Activated naive CD4-positive, alpha-beta T cell treated with anti-CD3 and anti-CD28 coated beads, Interleukin-2, amount 50 U/mL, for 24 hours (primary cell): ENCODE data around the gene WNT7B.

ENCODE experiments used
- H3K27ac Mint-ChIP-seq: one replicate; pipeline ENCODE4 v1.8.0; 2021; ENCODE audit warnings: mild to moderate bottlenecking, mixed read lengths
- H3K27me3 Mint-ChIP-seq: one replicate; pipeline ENCODE4 v1.8.0; 2021; ENCODE audit warnings: mixed read lengths
- H3K36me3 Mint-ChIP-seq: one replicate; pipeline ENCODE4 v1.8.0; 2021; ENCODE audit warnings: mixed read lengths
- H3K4me1 Mint-ChIP-seq: one replicate; pipeline ENCODE4 v1.8.0; 2021; ENCODE audit warnings: mixed read lengths
- H3K4me3 Mint-ChIP-seq: one replicate; pipeline ENCODE4 v1.8.0; 2021; ENCODE audit warnings: mild to moderate bottlenecking, mixed read lengths
- H3K9me3 Mint-ChIP-seq: one replicate; pipeline ENCODE4 v1.8.0; 2021; ENCODE audit warnings: mixed read lengths

The WNT7B gene

DNA sequence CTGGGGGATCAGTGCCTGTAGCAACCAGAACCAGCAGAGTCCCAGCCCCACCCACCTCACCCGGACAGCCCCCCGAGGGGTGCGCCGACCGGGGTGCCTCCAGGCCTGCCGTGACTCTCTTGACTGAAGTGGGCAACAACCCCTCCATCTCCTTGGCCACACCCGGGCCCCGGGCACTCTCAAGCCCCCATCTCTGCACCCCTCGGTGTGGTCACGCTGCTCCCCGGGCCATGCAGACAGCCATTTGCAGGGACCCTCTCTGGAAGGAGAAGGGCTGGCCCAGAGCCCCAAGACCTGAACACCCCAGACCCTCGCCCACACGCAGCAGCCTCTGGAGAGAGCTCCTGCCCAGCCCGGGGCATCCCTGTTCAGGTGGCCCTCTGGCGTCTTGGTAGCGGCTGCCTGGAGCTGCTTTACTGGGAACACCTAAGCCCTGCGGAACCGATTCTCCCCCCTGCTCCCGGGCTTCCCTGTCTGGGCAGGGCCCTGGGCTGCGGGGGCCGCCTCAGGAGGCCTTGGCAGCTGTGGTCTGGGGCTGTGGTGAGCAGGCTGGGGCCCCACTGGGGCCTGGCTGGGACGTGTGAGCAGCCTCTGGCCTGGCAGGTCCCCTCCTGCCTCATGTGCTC is 84.9 kb downstream of the WNT7B start:
- no peak overlapping the region for H3K4me3 Mint-ChIP-seq
- H3K4me1 Mint-ChIP-seq = no peaks in the 10 kb centered on the region
- H3K9me3 Mint-ChIP-seq = no peaks in the 10 kb centered on the region
- H3K36me3 Mint-ChIP-seq = no peaks in the 10 kb centered on the region
- no peak overlapping the region for H3K27ac Mint-ChIP-seq
- H3K27me3 Mint-ChIP-seq = peaks cover 3% of the 10 kb centered on the region

DNA sequence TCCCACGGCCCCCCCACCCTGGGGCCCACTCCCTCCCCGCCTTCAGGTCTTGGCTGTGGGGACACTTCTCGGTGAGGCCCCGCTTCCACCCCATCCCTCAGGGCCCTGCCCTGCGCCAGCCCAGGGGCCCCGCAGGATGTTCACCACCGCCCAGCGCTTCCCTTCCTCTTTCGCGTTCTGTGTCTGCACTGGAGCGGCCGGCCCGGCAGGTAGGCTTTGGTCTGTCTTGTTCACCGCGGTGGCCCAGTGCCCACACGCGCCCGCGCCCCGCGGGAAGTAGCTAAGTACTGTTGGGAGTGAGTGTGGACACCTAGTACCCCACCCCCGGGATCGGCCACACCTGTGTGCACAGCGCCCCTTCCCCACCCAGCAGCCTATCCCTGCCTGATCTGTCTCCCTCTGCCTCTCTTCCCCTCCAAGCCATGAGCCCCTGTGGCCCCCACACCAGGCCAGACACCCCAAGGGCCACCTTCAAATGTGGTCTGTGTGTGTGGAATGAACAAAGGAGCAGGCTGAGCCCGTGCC is 85.4 kb downstream of the WNT7B start:
- no peak overlapping the region for H3K4me3 Mint-ChIP-seq
- no peaks in the 10 kb centered on the region for H3K36me3 Mint-ChIP-seq
- H3K4me1 Mint-ChIP-seq = no peaks in the 10 kb centered on the region
- H3K9me3 Mint-ChIP-seq = no peaks in the 10 kb centered on the region
- no peak overlapping the region for H3K27ac Mint-ChIP-seq
- H3K27me3 Mint-ChIP-seq = peaks cover 3% of the 10 kb centered on the region

DNA sequence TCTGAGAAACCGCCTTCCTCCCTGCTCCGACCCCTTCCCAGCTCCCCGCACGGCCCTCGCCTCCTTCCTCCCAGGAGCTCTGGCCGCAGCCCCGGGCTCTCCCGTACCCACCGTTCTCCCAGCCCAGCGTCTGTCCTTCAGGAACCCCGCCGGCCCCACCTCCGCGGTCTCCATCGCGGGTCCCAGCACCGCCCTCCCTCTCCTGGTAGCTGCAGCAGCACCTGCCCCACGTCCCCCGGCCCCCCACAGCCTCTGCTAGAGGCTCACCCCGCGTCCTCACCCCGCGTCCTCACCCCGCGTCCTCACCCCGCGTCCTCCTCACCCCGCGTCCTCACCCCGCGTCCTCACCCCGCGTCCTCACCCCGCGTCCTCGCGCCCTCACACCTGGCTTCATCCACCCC is 85.9 kb downstream of the WNT7B start:
- Mint-ChIP-seq H3K36me3 (no peaks in the 10 kb centered on the region), H3K4me3 (no peak overlapping the region), H3K9me3 (no peaks in the 10 kb centered on the region), H3K27me3 (peaks cover 3% of the 10 kb centered on the region), H3K27ac (no peak overlapping the region), H3K4me1 (no peaks in the 10 kb centered on the region)

DNA sequence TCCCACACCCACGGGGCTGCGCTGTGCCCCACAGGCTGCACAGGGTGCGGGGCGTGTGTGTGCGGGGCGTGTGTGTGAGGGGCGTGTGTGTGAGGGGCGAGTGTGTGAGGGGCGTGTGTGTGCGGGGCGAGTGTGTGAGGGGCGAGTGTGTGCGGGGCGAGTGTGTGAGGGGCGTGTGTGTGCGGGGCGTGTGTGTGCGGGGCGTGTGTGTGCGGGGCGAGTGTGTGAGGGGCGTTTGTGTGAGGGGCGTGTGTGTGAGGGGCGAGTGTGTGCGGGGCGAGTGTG is 86.7 kb downstream of the WNT7B start:
- Mint-ChIP-seq H3K27me3 (peaks cover 3% of the 10 kb centered on the region), H3K4me3 (no peak overlapping the region), H3K27ac (no peak overlapping the region), H3K4me1 (no peaks in the 10 kb centered on the region), H3K9me3 (no peaks in the 10 kb centered on the region), H3K36me3 (no peaks in the 10 kb centered on the region)

DNA sequence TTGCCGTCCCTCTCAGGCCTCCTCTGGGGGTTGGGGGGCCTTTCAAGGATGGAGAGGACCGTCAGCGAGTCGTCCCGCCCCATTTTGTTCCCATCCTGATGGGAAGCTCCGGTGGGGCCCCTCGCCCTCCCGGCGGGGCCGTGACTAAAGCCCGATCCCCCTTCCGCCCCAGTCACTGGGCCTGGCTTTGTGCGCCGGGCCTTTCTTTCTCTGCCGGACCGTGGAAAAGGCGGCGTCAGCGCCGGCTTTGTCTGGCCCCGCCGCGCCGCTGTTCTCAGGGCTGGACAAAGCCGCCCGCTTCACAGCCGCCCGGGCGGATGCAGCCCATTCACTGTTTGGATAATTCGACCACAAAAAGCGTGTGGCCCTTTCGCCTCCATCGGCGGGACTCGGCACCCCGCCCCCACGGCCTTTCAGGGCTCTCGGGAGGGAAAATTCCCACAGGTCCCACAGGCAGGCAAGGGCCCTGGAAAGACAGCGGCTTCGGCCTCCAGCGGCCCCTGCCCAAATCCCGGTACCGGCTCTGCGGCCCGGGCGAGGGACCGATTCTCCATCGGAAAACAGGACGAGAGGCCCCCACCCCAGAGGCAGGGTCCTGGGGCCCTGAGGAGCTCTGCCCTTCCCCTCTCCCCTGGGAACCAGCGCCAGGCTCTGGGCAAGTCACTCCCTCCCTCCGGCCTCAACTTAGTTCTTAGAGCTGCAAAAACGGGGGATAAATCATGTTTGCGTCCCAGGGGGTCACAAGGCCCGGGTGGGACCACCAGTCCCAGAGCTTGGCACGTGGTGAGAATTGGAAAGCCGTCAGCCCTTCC is 87.2 kb downstream of the WNT7B start:
- Mint-ChIP-seq H3K4me3 (no peak overlapping the region), H3K9me3 (no peaks in the 10 kb centered on the region), H3K27ac (no peak overlapping the region), H3K36me3 (no peaks in the 10 kb centered on the region), H3K4me1 (no peaks in the 10 kb centered on the region), H3K27me3 (peaks cover 5% of the 10 kb centered on the region)

DNA sequence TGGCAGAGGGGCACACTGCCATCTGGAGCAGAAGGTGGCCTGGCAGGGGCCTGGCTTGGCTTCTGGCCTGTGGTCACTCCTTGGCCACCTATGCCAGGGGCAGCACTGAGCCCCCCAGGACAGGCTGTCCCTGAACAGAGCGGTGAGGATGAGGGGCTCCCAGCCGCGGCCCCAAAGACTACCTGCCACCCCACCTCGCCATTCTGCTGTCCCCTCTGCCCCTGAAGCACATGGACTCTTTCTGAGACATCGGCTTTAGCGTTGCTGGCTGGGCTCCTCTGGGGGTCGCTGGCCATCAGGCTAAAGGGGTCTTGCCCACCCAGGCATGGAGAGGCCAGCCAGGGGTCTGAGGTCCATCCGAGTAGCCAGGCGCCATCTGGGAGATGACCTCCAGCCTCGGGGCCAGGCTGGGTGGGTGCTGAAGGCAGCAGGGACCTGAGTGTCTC is 87.8 kb downstream of the WNT7B start:
- Mint-ChIP-seq H3K36me3 (no peaks in the 10 kb centered on the region), H3K27me3 (peaks cover 5% of the 10 kb centered on the region), H3K9me3 (no peaks in the 10 kb centered on the region), H3K4me3 (no peak overlapping the region), H3K4me1 (no peaks in the 10 kb centered on the region), H3K27ac (no peak overlapping the region)

DNA sequence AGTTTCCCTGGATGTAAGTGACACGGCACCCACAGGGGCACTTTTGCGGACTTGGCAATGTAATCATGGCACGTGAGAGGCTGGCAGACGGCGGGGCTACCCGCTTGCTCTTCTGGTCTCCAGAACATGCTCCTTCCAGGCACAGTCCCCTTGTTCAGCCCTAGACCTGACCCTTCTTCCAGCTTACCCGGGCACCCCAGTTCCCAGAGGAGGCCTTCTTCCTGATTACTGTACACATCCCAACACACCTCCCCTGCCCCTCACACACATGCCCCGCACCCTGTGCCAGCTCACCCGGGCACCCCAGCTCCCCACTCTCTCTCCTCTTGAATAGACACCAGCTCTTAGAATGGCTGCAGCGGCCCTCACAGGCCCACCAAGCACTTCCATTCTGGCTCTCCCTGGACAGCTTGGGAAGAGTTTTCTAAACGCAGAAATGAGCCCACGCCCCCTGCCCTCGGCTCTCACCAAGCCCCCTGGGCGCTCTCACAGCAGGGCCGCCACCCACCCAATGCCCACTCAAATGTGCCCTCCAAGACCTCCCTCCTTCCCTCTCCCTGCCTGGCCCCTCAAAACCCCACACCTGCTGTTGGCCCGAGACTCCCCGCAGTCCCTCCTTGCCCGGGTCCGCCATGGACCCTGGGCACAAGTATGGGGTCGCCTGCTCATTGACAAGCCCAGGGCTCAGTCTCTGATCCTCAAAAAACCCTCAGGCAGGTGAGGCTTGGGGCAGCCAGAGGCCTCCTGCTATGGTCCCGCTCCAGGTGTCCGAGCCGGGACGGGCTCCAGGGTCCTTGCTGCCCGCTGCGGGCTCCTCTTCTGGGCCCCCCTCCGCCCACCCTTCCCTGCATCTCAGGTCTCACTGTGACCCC is 88.5 kb downstream of the WNT7B start:
- H3K27me3 Mint-ChIP-seq = peaks cover 7% of the 10 kb centered on the region
- no peaks in the 10 kb centered on the region for H3K4me1 Mint-ChIP-seq
- no peak overlapping the region for H3K4me3 Mint-ChIP-seq
- H3K36me3 Mint-ChIP-seq = no peaks in the 10 kb centered on the region
- no peaks in the 10 kb centered on the region for H3K9me3 Mint-ChIP-seq
- H3K27ac Mint-ChIP-seq = no peak overlapping the region

DNA sequence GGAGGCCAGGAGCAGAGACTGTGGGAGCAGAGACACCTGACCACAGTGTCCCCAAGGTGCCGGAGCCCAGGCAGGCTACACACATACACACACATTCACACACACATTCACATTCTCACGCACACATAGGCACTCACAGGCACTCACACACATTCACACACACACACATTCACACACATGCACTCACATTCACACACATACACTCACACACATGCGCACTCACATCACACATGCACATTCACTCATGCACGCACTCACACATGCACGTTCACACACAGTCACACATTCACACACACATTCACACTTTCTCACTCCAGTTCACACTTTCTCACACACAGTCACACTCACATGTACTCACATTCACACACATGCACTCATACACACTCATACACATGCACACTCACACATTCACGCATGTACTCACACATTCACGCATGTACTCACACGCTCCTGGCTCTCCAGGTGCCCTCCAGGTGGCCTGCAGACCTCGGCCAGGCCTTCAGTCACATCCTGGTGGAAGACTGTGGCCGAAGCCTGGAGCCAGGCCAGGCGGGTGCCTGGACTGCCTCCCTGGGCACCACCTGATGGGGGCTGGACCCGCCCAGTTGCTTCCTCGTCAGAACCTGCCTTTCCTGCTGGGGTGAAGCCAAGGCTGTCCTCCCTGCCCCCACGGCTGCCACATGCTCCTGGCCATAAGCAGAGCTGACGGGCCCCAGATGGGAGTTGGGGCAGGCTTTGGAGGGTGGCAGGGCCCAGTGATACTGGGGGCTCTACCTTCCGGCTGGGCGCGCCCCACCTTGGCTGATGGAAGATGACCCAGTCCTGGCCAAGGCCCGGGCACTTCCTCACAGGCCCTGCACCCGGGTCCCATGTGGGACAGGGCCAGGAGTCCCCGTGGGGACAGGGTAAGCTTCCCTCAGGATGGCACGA is 89.5 kb downstream of the WNT7B start:
- Mint-ChIP-seq H3K27me3 (peaks cover 7% of the 10 kb centered on the region), H3K27ac (no peak overlapping the region)

DNA sequence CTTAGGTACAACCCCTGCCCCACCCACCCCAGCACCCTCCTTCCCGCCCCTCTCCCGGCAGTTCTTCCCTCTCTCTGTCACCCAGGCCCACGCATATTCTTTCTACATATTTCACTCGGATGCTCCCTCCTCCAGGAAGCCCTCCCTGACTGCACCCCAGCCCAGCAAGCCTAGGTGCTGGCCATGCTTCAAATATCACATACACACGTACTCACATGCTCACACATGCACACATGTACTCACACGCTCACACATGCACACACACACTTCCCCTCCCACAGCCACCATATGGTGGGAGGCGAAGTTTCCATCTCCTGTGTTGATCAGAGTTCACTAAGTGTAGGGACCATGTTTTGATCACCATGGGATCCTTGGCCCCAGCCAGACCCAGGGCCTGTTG is 90.4 kb downstream of the WNT7B start:
- no peaks in the 10 kb centered on the region for H3K4me1 Mint-ChIP-seq
- H3K9me3 Mint-ChIP-seq = no peaks in the 10 kb centered on the region
- H3K4me3 Mint-ChIP-seq = no peak overlapping the region
- no peaks in the 10 kb centered on the region for H3K36me3 Mint-ChIP-seq
- H3K27me3 Mint-ChIP-seq = peaks cover 10% of the 10 kb centered on the region
- H3K27ac Mint-ChIP-seq = peak overlapping the region; percentile 21

More for the DNA sequence above, 89.5 kb downstream of the WNT7B start:
- H3K9me3 Mint-ChIP-seq = no peaks in the 10 kb centered on the region
- no peaks in the 10 kb centered on the region for H3K4me1 Mint-ChIP-seq
- H3K4me3 Mint-ChIP-seq = no peak overlapping the region
- no peaks in the 10 kb centered on the region for H3K36me3 Mint-ChIP-seq

DNA sequence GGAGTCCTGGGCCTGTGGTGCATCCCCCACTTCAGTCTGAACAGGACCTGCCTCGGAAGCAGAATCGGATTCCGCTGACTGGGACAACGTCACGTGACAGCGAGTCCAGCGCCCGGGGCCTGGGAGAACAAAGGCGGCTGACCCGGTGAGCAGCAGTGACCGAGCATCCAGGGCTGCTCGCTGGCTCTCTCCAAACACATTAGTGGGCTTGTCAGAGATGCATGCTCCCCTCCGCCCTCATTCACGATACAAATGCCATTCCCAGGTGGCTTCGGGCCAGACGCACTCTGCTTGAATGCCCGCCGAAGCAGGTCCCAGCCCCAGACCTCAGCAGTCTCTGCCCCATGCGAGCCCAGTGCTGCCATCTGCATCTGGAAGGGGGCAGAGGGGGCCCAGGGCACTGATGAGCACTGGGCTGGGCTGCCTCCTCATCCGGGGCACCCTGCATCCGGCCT is 91.0 kb downstream of the WNT7B start:
- Mint-ChIP-seq H3K27me3 (peaks cover 11% of the 10 kb centered on the region), H3K36me3 (no peaks in the 10 kb centered on the region), H3K4me3 (no peak overlapping the region), H3K4me1 (no peaks in the 10 kb centered on the region), H3K9me3 (no peaks in the 10 kb centered on the region), H3K27ac (no peak overlapping the region)

DNA sequence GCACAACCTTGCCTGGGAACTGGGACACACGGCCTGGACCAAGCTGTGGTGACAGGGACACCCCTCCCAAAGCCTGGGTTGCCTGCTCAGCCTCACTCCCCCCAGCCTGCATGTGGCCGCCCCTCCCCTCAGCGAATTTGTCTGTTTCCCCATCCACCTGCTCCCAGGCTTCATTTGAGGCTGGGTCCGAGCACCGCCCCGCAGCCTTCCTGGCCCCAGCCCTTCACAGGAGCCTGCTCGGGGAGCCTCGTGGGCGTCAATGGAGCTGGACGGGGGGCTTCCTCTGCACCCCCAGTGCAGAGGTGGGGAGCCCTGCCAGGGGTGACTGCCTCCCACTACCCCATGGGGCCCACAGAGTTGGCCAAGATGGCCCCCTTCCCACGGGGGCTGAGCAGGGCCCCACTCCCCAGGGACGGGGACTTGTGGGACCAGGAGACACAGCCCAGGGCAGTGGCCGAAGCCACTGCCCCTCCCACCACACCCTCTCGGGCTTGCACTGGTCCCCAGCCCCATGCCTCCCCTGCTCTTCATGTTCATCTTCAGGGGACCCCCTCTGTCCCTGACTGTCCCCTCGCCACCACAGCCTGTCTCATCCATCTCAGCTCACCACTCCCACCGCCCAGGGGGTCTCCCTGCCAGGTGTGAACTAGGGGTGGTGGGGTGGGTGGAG is 91.7 kb downstream of the WNT7B start:
- Mint-ChIP-seq H3K27ac (no peak overlapping the region), H3K36me3 (no peaks in the 10 kb centered on the region), H3K27me3 (peaks cover 15% of the 10 kb centered on the region), H3K4me3 (no peak overlapping the region), H3K9me3 (no peaks in the 10 kb centered on the region), H3K4me1 (no peaks in the 10 kb centered on the region)

DNA sequence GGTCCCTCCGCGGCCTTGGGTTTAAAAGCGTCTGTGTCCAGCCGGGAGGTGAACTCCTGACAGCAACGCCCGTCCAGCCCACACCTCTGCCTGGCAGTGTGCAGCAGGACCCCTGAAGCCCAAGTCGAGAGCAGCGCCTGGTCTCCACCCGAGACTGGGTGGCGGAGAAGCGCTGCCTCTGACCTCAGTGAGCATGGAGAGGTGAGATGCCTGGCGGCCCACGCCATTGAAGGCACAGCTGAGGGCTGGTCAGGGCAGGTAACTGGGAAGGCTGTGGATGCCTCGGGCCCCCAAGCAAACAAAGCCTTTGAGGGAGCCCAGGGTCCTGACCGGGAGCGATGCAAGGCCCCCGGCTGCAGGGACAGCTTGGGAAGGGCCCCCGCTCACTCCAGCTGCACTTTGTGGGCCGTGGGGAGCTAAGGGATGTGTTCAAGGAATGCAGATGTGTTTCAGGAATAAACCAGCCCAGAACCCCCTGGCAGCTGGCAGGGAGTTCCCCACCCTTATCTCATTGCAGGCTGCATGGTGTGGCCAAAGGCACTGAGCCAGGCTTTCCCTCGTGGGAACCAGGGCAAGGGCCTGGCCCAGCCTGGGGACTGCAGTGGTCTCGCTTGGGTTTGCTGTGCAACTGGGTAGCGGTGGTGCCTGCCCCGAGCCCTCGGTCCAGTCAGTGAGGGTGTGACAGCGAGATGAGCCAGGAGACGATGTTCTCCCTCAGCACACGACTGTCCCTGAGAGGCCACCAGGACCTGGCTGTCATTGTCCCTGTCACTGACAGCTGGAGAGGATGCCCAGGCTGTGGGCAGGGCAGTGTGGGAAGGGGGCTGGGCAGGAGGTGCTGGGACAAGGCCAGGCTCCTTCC is 92.5 kb downstream of the WNT7B start:
- Mint-ChIP-seq H3K27ac (no peak overlapping the region), H3K9me3 (no peaks in the 10 kb centered on the region), H3K4me3 (no peak overlapping the region), H3K27me3 (peaks cover 18% of the 10 kb centered on the region), H3K36me3 (no peaks in the 10 kb centered on the region), H3K4me1 (no peaks in the 10 kb centered on the region)

DNA sequence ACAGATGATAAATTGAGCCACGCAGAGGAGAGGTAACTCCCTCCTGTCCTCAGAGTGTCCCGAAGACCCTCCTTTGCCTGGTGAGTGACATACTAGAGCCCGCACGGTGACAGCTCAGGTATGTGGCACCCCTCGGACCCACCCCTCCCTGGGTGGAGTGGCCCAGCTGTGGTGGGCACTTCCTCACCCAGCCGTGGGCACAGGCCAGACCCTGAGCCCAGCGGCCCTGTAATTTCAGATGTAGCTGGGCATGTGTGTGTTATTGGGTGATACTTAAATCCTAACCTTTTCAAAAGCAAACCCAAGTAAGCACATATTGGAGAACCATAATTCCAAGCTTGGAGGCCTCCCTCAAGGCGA is 93.2 kb downstream of the WNT7B start:
- Mint-ChIP-seq H3K4me3 (no peak overlapping the region), H3K27me3 (peaks cover 20% of the 10 kb centered on the region), H3K9me3 (no peaks in the 10 kb centered on the region), H3K36me3 (no peaks in the 10 kb centered on the region), H3K27ac (no peak overlapping the region), H3K4me1 (no peaks in the 10 kb centered on the region)
